ENCODE data around the gene SBNO1.

DNA sequence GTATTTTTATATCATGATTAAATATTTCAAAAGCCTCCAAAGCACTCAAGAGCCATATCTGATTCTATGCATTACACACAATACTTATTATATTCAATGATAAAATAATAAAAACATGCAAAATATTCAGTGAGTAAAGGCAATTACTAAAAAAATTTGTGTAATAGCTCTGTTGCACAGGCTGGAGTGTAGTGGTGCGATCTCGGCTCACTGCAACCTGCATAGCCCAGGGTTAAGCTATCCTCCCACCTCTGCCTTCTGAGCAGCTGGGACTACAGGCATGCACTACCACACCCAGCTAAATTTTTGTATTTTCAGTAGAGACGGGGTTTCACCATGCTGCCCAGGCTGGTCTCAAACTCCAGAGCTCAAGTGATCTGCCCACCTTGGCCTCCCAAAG, 45.4 kb downstream of the SBNO1 start:
- no peak for TF ChIP-seq CTCF (IDR thresholded peaks at IDR 0.05; ENCODE audit: insufficient read depth, low read length, poor library complexity, severe bottlenecking)
- no peak for TF ChIP-seq EZH2phosphoT487 (conservative IDR thresholded peaks at IDR 0.05; ENCODE audit: low read length)
